GM10847 (cell line): ENCODE results near the gene LCORL.

Source experiments
- POLR2A ChIP-seq: IDR thresholded peaks from 2 replicates; pipeline ENCODE4 v1.6.1; 2011; ENCODE audit not compliant: insufficient read length; ENCODE audit errors: extremely low read depth

LCORL gene

DNA sequence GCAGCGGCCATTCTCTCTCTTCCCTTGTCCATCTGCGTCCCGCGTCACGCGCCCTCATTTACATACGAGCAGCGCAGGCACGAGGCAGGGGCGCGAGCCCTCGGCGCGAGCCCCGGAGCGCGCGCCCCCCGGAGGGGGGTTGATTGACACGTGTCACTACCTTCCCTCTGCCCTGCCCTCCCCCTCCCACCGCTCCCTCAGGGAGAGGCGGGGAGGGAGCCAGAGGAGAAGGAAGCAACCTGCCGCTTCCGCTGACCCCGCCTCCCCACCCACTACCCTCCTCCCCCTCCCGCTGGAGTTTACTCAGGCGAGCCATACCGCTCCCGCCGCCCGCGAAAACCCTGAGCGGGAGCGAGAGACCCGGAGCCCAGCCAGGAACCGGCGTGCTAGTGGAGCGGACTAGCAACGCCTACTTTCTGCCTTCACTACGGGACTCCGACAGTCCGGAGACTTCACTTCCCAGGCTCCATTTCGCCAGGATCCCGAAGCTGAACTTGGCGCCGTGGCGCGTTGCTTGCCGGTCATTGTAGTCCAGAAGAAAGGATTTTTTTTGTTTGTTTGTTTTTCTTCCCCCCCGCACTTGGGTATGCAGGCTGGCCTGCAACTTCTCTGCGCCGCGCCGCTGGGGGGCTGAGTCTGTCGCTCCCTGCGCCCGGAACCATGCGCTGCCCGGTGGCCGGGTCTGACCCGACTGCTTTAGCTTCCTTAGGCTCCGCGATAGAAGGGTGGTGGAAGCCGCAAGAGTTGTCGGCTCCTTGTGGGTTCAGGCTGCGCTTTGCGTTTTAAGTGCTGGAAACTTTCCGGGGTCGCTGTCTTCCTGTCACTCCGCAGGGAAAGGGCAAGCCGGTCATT, at the start of gene LCORL:
Gene LCORL (minus strand): TSS at position 36 of the 852 bp plus-strand sequence. CDS start 4 bp downstream, at position 32.
- peak; percentile 40 for TF ChIP-seq POLR2A

DNA sequence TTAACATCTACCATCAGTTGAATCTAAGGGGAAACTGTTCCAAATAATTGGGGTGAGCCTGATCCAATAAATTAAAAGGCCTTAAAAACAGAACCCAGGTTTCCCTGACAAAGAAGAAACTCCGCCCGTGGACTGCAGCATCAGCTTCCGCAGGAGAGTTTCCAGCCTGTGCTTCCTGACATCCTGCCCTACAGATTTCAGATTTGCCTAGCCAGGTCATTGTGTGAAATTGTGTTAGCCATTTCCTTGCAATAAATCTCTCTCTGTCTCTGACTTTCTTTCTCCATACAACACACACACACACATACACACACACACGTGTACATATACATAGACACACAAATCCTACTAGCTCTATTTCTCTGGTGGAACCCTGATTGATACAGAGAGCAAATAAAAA, 48.3 kb upstream of the LCORL start:
- no peak for TF ChIP-seq POLR2A

DNA sequence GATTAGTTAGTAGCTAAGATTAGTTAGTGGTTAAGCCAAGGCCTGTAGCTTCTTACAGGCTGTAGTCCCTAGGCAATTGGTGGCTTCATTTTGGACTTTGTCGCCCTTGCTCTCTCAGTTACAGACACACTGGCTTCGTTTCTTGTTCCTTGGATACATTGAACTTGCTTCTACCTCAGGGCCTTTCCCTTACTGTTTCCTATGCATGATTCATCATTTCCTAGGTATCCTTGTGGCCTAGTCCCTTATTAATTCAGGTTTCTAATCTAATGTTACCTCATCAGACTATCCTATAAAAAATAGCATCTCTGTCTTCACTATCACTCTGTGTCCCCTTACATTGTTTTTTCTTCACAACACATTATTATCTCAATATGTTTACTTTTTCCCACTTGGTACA, 45.5 kb upstream of the LCORL start:
- TF ChIP-seq POLR2A = no peak

DNA sequence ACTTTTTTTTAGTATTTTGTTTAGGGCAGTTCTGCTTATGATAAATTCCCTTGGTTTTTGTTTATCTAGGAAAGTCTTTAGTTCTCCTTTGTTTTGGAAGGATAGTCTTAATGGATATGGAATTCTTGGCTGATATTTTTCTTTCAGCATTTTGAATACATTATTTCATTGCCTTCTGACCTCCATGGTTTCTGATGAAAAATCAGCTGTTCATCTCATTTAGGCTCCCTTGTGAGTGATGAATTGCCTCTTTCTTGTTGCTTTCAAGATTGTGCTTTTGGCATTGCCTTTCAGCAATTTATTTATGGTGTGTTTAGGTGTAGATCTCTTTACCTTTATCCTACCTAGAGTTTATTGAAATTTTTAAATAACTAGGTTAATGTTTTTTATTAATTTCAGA, 41.5 kb upstream of the LCORL start:
- TF ChIP-seq POLR2A = no peak

DNA sequence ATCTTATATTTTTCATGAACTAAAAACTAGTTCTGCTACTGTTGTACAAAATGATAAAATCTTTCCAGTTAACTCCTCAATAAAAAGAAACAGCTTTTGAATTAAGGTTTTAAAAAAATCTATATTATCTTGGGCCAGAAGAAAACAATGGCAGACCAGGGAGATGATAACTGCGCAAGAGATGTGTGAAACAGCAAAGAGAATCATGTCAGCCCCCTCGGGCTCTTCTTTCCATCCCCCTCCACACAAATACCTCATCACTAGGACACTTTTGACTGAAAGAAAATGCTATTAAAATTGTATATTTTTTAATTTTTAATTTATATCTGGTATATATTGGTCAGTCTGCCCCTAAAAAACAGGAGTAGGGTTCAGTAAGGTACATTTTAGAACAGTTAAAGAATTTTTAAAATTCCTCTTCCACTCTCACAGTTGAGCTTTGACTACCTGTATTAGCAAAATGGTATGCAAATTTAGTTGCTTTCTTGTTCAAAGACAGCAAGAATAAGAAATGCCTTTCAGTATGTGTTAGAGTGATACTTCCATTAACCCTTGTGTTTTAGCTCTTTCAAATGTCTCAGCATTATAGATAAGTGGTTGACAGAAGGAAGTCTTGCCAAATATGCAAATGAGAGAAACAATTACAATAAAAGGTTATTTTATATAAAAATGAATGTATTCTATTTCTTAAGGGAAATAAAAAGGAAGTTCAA, 36.4 kb upstream of the LCORL start:
- TF ChIP-seq POLR2A = no peak

DNA sequence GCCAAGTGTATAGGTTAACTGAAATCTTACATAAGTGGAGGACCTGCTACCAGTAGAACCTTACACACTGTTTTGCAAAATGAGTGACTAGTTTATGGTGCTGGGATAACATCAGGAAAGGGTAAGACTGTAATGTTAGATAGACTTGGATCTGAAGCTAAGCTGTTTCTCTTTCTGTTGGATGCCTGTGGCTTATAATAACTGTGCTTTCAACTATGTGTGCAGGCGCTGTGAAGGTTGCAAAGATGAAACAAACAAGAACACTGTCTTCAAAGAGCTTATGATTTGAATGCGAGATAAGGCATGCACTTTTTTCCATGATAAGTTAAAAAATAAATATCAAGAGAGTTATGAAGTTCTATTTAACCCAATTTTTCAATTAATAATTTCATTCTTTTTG, 34.5 kb upstream of the LCORL start:
- TF ChIP-seq POLR2A = no peak

DNA sequence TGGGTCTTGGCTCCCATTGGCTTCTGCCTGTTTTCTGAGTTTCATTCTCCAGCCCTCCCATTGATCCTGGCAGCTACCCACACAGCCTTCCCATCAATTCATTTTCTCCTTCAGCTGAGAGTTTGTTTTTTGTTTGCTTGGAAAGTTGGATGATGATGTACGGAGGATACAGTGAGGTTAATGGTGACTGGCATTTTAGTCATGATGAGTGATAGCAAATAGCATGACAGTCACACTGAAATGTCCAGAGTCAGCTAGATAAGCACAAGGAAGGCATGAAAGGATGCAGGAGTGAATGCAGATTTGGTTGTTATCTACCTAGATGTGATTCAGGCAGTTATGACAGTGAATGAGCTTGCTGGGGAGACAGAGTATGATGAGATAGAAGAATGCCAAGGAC, 30.6 kb upstream of the LCORL start:
- TF ChIP-seq POLR2A = no peak

DNA sequence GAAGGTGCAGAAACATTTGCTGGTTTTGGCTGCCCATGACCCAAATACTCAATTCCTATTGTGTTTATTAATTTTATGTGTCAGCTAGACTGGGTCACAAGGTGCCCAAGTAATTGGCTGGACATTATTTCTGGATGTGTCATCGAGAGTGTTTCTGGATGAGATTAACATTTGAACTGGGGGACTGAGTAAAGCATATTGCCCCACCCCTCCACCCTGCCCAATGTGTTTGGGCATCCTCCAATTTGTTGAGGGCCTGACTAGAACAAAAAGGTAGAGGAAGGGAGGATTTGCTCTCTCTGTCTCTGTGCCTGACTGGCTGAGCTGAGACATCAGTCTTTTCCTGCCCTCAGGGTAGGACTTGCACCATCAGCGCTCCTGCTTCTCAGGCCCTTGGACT, 29.7 kb upstream of the LCORL start:
- no peak for TF ChIP-seq POLR2A

DNA sequence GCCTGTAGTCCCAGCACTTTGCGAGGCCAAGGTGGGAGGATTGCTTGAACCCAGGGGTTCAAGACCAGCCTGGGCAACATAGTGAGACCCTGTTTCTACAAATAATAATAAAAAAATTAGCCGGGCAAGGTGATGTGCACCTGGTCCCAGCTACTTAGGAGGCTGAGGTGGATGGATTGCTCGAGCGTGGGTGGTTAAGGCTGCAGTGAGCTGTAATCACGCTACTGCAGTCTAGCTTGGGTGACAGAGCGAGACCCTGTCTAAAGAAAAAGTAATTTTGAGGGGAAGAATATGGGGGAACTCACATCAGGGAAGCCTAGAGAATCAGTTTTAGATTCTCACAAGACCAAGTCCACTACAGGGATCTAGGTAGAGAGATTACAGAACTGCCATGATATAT, 28.9 kb upstream of the LCORL start:
- no peak for TF ChIP-seq POLR2A

DNA sequence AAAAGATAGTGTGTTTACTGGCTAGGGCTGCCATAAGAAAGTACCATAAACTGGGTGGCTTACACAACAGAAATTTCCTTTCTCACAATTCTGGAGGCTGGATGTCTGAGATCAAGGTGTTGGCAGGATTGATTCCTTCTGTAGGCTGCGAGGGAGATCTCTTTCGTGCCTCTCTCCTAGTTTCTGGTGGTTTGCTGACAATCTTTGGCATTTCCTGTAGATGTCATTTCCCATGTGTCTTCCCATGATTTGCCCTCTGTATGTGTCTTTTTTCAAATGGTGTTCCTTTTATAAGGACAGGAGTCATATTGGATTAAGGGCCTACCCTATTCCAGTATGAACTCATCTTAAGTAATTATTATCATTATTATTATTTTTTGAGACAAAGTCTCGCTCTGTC, 27.9 kb upstream of the LCORL start:
- TF ChIP-seq POLR2A = no peak

DNA sequence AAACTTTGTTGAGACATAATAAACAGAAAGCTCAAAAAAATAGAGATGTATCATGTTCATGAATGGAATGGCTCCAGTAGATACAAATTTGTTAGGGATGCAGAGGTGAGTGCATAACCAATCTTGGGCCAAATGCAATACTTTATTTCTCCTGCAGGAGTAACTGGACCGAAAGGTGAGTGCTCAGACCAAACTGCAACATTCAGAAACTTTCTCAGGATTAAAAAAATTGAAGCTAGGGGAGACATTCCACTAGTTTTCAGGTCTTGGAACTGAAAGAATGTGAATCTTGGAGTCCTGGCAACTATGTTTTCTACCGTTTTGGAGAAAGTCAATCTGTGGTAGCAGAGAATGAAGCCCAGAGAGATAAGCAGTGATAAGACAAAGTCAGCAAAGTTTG, 21.2 kb upstream of the LCORL start:
- TF ChIP-seq POLR2A = no peak

DNA sequence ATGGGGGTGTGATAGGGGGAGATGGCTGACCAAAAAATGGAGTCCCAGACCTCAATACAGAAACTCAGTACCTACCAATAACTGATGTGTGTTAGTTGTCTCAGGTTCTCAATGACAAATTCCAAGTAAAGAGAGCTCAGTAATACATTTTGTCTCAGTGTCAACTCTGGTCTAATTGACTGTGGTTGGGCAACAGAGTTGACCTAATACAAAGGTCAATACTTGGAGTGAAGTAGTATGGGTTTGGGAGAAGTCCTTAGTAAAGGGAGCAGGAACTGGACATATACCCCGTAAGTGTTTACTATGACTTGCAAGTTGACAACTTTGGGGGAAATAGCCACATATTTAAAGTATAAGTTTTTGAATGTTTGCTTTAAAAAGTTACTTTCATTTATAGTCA, 20.5 kb upstream of the LCORL start:
- no peak for TF ChIP-seq POLR2A

DNA sequence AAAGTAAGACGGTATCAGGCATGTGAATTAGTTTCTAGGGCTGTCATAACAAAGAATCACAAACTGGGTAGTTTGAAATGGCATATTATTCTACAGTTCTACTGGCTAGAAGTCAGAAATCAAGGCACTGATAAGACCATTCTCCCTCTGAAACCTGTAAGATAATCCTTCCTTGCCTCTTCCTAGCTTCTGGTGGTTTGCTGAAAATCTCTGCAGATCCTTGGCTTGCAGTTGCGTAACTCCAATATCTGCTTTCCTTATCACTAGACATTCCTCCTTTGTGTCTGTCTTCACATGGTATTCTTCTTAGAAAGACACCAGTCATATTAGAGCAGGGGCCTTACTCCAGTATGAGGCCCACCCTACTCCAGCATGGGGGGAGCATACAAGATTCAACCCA, 19.6 kb upstream of the LCORL start:
- TF ChIP-seq POLR2A = no peak

DNA sequence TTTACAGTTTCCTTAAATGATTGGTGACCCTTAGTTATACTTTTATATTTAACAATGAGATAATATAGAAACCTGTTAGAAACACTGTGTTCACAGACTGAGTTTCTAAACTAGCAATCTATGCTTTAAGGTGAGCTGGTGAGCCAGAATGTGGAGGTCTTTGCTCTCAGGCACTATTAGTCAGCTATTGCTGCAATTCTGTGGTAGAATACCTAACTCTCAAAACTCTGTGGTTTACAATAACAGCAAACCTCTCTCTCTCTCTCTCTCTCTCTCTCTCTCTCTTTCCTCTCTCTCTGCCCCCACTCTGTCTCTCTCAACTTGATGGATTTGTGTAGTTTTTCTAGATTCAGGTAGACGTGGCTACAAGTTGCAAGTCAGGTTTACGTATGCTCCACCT, 17.6 kb upstream of the LCORL start:
- TF ChIP-seq POLR2A = no peak

DNA sequence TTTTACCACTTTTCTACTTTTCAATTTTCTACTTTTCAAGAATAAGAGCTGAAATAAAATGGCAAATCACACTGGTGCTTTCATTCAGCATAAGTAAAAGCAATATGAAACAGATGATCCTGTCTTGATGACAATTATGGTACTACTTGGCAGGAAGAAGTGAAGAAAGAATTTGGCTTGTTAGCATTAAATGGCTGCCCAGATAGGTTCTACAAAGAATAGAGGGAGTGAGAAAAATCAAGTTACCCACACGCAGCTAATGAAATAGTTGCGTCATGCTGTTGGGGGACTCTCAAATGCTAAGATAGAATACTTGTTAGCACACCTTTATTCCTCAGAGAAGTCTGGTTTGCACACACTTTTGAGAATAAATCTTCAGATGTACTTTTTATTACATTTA, 12.5 kb upstream of the LCORL start:
- TF ChIP-seq POLR2A = no peak
